Germinal center (tissue), 1 donor: Measurements from ENCODE around the gene RBMS1.
A peak's percentile ranks its signal among the peaks of the same experiment; 100 is the strongest.
"Not testable (repeated sequence)": the region's sequence is repeated elsewhere in the genome, so short reads cannot be mapped to it uniquely, and the experiment has no call there.

Experiments
- DNase-seq: peaks from one replicate; pipeline ENCODE4 v3.0.0; 2012; ENCODE audit warnings: mixed read lengths, low spot score

The RBMS1 gene

DNA sequence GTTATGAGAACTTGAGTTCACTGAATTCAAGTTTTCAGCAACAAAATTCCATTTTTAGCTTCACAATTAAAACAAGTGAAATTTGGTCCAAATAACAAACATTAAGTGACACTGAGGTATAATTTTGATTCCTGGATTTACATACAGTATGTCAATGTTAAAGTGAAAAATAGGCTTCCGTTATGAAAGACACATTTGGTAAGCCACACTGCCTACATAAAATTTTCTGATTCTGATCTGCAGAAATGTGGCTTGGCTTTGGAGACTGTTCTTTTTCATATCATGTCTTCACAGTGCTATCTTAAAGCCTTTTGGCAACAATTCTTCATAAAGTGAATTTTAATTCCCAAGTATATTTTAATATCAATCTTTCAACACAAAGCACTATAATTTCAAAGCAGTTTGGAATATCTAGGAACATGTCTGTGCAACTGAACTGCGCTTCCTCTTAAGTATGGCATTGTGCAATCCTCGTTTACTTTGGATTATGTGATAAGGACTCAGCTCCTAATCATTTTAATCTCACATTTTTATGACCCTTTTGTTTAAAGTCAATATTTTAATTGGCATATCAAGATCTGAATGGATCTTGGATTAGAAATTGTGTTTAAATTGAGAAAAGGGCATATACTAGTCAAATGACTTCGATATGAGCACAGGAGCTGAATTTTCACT lies 60.0 kb downstream of the RBMS1 start:
- no peak for DNase-seq

DNA sequence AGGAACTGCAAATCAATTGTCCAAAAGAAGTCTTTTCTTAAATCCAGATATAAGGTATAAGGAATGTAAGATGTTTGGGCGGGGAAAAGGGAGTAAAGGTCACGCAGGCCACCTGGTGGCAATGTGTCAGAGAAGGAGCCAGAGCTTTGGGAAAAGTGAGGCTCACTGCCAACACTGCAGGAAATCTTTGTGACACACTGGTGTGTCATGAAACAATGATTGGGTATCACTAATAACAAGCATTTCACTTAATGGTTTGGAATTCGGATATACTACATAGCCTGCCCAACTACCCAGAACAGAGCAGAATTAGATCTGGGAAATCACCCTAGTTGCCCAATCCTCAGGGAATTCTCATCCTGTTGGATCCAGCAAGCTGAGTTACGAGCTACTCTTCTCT lies 61.0 kb downstream of the RBMS1 start:
- no peak for DNase-seq

DNA sequence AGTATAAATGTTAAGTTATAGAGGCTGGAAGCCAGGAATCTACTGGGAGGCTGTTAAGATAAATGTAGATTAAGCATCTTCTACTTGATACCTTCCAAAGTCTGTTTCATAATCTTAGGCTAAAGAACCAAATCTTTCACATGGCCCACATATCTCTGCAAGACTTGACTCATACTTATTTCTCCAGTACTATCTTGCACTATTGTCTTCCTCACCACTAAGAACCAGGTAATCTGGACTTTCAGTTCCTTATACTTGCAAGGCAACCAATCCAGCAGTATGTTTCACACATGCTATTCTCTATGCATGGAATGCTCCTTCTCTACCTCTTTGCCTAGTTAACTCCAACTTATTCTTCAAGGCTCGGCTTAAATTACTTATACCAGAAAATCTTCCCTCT lies 62.2 kb downstream of the RBMS1 start:
- DNase-seq: peak; percentile 23

DNA sequence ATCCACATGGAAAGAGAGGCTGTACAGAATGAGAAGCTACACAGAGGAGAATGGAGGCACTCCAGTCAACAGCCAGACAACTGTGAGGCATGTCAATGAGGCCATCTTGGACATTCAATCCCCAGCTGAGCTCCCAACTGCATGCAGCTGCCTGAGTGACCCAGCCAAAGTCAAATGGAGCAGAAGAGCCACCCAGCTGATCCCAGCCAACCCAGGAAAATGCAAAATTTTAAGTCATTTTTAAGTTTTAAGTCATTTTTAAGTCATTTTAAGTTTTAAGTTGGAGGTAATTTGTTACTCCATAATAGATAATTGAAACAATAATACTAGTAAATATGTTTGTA lies 63.6 kb downstream of the RBMS1 start:
- DNase-seq: no peak

DNA sequence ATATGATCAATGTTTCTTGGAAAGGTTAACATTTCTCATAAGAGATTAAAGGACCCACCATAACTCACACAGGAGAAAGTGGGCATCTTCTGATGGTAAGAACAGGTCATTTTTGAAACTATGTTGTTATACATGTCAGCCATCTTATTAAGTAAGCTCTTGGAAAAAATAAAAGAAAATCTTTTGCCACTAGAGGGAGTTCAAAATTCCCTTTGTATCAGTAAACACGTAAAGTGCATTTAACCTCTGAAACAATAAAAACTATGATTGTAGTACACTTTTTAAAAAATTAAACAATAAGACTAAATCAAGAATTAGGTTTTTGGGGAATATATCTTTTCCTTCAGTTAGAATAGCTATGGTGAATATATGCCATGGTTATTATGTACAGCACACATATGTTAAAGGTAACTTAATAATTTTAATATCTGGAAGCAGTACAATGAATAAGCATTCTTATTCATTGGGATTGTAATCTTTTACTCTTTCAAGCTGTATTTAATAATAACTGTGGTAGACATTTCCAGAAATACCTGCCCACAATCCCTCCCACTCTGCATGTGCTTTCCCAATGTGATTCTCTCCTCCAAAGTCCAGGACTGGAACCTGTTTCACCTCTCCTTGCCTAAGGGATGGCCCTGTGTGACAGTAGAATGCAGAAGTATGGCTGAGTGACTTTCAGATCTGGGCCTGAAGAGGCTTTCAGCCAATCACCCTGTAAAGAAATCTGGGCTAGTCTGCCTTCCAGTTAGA lies 64.2 kb downstream of the RBMS1 start:
- DNase-seq: peak; percentile 33

DNA sequence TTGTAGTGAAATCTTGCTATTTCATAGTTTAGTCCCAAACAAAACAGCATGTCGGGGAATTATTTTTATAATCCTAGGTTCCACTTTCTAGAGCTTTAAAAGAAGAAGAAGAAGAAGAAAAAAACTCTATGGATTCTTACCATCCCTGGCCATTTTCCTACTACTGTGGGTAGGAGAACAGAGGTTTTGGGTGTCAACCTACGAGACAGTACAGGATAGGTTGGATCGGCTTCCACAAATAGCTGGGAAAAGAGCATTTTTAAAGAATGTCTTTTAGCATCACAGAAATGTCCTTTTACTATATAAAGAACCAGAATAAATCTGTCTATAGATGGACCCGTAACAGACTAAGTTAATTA lies 65.2 kb downstream of the RBMS1 start:
- no peak for DNase-seq

DNA sequence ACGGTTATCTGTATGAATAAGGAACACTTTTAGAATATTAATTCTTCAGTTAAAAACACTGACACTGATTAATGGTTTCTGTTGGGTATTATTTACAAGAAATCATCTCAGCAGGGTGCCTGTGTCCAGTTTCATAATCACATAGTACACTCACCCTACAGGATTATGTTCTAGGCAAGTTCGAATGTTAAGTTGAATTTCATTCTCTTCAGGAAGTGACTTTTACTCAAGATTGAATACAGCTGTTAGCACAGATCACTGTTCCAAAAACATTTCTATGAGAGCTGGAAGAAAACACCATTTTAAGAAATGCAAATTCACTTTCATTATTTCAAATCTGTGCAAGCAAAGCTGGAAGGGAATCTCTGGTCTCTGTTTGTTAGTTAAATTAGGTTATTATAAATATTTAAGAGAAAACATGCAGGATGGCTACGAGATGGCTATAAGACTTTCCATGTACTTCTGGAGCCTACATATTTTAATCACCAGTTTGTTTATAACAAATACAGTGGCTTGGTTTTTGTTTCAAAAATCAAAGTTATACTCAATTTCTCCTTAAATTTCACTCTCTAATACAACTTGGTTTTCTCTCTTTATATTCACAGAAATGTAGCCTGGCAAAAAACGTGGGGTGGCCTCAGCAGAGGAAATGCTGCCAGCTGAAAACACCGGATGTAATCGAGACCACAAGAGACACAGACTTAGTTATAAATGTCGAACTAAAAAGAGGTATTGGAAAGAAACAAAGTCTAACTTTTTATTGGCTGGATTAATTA lies 65.8 kb downstream of the RBMS1 start:
- peak; percentile 17 for DNase-seq

DNA sequence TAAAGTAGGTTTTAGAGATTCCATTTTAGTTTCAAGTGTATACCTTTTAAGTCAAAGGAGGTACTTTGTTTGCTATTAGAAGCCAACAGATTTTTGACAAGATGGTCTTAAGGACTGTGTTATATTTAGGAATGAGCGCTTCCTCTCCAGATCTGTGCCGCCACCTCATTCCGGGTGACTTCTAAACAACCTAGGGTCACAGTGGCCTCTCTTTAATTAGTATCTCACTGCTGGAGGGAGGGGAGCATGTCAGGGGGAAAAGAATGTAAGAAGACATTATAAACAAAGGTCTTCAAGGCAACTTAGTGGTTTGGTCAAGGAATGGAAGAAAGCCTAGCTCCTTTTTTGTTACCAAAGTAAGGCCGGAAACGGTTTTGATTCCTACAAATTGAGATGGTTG lies 67.0 kb downstream of the RBMS1 start:
- DNase-seq: no peak

DNA sequence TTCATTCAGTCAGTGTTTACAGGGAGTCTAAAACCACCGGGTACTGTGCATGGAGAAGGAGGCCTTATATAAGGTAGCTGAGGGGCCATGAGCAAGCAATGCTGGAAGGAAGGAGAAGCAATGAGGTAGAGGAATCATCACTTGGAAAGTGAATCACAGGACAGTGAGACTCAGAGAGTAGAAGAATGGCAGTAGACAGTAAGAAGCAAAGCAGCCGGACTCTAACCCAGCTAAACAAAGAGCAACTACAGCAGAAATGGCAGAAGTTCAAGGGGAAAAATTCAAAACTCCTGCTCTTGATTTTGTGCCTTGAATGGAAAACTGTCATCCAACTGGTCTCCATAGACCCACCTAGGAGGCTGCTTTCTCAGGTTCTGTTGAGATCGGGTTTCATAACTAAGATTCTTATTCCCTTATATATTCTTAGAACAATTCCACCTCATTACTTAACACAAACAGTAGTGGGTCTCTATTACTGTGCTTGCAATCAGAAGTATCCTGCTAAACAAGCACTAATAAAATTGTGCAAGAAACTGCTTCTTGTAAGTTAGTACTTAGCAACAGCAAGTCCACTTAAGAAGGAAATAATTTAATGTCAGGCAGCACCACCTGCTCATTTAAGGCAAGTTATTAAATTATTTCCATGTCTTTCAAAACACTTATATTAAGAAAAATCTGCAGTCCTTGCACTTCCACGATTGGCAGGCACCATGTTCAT lies 68.0 kb downstream of the RBMS1 start:
- DNase-seq: no peak

DNA sequence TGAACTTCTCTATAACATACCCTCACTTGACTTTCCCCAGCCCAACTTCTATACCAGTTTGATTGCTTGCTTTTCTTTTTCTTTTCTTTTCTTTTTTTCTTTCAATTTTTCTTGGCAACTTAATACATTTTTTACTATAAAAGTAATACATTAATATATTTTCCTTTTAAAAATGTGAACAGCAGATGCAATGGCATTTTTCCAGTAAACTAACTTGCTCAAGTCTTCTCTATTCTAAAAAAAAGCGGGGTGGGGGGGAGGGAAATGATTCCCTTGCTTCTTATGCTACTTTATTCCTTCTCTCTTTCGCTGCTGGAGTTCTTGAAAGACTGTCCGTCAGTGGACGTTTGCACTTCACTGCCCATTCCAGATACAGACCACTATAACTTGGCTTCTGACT lies 70.5 kb downstream of the RBMS1 start:
- DNase-seq: no peak

DNA sequence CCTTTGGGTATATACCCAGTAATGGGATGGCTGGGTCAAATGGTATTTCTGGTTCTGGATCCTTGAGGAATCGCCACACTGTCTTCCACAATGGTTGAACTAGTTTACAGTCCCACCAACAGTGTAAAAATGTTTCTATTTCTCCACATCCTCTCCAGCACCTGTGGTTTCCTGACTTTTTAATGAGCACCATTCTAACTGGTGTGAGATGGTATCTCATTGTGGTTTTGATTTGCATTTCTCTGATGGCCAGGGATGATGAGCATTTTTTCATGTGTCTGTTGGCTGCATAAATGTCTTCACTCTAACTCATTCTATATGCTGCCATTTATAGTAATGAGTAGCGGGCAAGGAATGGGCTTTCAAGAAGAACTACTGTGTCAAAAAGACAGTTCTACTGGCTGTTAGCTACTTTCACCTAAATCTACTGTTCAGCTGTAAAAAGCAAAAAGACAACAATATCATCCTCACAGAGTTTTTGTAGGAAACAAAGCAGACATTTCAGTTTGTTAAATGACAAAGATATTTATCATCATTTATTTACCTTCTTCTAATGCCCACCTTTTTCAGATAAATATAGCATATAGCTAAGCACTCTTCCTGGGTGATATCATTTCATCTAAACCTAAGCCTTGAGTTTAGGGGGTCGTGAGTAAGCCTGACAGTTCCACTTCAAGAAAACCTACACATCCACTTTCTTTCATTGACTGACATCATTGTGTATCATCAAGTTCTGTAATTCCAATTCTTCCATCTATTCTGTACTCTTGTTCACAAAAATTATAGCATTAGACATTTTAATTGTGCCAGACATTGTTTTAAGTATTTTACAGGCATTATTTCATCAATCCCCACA lies 71.7 kb downstream of the RBMS1 start:
- not testable (repeated sequence) for DNase-seq

DNA sequence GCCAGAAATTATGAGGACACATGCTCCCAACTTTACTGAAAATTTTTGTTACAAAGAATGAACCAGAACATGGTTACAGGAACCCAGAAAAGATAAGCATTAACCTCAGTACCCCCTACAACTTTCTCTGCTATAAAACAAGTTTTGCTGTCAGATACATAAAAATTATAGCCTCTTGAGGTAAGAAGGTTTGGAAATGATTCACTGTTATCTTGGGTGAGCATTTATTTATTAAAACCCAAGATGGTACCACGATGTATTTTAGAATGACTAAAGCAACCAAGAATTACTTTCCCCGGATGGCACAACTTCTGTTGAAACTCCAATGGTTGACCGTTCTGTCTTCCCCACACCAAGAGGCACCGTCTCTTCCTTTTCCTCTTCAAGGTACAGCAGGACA lies 72.9 kb downstream of the RBMS1 start:
- DNase-seq: no peak

DNA sequence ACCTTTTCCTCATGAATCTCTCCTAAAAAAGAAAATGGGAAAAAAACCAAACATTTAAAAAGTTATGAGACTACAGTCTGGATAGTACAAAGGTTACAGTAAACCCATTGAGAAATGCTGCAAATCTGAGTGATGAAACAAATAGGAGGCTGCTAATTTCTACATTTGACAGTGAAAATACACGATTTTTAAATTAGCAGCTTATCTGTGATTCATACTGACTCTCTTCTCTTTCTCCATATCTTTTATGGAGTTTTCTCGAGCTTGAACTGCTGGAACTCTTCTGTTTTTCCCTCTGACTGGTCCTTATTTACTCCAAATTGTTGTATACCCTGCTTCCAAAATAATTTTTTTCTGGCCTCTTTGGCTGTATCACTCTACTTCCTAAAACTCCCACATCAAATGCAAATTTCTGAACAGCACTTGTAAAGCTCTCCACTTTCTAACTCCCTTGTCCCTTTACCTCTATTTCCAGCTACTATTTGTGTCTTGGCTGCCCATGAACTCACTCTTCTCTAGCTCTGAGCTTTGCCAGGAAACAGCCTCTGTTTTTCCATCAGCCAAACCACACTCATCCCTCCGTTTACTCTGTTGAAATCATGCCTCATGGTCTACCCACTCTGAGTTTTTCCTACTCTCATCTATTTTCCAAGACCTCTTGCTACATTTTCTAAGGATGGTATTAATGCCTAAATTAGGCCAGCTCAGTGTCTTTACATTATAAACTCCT lies 73.7 kb downstream of the RBMS1 start:
- DNase-seq: no peak

DNA sequence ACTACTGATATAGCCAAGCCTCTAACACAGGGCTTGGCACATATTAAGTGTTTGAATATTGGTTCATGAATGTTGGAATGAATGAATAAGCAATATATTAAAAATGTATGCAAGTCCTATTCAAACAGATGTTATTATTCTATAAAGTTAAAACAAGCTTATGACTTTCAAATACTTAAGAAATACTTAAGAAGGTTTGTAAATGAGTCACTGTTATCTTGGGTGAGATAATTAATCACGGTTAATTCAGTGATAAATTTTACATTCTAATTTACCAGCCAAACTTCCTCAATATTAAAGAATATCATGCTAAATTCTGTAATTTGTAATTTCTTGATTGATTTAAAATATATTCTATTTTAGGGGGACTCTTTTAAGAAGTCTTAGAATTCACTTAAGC lies 74.8 kb downstream of the RBMS1 start:
- no peak for DNase-seq

DNA sequence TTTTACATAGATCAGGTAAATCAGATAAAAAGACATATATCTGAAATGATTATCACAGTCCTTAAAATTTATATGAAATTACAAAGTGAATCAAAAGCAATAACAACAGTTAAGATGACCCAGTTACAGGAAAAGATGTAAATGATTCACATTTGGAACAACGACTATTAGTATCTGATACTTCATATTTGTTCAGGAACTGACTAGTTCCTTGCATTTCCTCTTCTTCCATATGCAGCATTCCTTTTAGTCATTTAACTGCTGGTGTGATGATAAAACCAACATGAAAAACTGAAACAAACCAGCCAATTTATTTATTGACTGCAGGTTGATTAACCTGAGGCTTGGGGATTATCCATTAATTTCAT lies 75.2 kb downstream of the RBMS1 start:
- no peak for DNase-seq

DNA sequence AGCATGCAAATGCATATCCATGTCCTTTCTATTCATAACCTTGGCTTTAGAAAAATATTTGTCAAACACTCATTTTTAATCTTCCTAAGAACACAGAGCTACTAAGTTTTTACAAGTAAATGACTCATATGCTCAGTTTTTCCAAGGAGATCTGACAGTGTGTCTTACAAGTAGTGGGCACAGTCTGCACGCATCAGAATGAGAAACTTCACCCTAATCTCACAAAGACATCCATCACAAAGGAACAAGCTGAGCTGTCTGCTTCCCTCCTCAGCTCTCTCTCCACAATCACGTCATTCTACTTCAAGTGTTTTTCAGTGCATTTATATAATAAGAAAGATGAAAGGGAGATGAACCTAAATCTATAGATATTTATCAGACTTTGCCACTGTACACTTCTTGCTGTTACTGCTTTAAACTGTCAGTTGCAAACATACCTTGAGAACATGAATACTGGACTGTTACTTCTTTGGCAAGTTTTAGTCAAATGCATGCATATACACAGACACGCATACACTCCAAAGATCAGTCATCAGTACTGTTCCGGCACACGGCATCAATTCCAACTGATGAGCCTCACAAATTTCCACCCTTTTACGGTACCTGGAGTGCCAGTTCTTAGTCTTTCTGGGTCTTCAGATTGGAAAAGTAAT lies 75.7 kb downstream of the RBMS1 start:
- no peak for DNase-seq

DNA sequence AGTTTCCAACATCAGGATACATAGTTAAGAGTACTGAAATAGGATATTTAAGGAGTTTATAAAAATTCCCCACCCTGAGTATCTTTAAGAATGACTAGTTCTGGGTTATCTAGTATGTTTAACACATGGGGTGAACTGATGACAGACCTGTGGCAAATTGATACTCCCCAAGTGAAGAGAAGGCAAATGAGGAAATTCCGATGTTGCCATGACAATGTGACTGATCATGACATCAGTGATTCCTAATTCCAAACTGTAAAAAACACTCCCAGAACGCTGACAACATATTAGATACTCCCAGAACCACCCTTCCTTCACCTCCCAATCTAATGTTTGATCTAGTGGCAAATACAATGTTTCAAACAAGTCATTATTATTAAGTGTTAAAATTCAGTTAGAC lies 77.6 kb downstream of the RBMS1 start:
- no peak for DNase-seq

DNA sequence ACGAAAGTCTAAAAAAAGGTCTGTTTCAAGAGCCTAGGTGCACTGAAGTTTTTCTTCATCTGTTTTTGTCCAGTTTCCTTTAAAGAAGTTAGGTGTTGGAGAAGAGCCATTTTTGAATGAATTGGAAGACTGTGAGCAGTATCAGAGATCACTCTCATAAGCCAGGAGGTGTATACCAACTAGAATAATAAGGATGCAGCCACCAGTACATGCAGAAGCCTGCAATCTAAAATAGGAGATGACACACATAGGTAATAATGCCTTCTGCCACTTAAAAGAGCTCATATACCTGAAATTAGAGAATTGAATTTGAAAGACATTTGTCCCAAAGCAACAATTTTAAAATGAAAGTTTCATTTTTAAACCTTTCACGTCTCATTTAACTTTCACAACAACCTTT lies 81.7 kb downstream of the RBMS1 start:
- no peak for DNase-seq

DNA sequence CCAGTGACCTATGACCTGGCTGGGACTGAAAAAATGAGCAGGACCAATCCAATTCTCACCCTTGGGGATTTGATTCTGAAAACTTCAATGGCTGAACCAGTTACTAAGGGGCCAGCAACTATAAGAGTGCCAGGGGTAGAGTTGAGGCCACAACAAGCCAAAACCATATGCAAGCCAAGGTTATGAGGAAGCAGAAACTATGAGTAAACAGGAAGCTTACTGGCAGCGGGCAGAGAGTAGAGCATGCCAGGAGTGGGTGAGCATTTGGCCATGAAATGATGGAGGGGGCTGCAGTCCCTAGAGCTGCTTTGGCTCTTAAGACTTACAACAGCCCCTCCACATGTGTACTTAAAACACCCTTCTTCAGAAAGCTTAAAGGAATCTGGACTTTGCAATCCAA lies 82.4 kb downstream of the RBMS1 start:
- DNase-seq: peak; percentile 37

DNA sequence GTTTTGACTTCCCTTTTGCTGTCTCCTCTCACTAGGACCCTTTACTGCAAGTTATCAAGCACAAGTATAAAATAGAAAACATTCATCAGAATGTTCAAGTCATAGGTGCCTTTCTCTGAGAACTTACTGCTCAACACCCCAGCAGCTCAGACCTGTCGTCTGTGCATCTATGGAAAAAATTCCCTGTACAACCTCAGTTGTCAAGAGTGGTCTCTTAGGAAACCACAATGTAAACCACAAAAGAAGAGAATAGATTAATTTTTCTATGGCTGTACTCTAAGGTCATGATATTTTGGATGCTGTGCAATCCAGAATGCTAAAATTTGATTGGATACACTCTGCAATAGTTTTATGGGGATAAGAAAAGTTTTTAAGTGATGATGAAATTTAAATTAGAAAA lies 84.1 kb downstream of the RBMS1 start:
- DNase-seq: no peak

DNA sequence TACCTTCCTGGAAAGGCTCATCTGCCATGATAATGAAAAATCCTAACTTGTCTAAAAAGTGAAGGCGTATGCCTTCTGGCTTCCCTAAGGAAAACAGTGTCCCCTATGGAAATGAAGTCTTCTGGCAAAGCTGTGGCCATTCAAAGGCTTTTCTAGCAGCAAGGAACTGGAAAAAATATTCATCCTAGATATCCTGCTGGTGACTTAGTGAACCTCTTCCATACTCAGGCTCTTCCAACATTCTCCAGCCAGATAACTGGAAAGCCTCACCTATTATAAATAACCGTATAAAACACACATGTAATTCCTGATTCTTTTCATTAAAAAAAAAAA lies 84.7 kb downstream of the RBMS1 start:
- DNase-seq: no peak
